ENCODE results near the gene PRKCA.

DNA sequence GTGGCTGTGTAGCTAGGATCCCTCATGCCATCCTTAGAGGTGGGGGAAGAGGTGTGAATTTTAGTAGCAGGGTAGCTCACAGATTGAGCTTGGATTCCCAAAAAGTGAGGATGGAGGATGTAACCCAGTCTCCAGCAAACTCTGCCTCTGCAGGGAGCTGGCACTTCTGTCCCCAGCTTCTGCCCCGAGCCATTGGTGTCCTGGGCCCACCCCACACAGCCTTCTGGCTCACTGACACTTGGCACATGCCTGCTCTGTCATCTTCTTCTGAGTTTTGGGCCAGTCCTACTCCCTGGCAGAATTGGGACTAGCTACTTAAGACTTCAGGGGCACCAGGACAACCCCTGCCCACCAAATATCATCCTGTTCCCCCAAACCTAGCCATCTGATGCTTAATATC is 534.8 kb downstream of the PRKCA start:
- TF ChIP-seq, protein P1, sequence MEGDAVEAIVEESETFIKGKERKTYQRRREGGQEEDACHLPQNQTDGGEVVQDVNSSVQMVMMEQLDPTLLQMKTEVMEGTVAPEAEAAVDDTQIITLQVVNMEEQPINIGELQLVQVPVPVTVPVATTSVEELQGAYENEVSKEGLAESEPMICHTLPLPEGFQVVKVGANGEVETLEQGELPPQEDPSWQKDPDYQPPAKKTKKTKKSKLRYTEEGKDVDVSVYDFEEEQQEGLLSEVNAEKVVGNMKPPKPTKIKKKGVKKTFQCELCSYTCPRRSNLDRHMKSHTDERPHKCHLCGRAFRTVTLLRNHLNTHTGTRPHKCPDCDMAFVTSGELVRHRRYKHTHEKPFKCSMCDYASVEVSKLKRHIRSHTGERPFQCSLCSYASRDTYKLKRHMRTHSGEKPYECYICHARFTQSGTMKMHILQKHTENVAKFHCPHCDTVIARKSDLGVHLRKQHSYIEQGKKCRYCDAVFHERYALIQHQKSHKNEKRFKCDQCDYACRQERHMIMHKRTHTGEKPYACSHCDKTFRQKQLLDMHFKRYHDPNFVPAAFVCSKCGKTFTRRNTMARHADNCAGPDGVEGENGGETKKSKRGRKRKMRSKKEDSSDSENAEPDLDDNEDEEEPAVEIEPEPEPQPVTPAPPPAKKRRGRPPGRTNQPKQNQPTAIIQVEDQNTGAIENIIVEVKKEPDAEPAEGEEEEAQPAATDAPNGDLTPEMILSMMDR (IDR thresholded peaks at IDR 0.05): no peak
- TF ChIP-seq POLR2A (IDR thresholded peaks at IDR 0.05) (no peak), EP300 (IDR thresholded peaks at IDR 0.05) (no peak), POLR2AphosphoS5 (IDR thresholded peaks at IDR 0.05) (no peak)

Measured in suprapubic skin (tissue), 4 donors.